ENCODE measurements around the gene MED12L. TPM values are rescaled to one million over a fixed set of nuclear protein-coding genes. Genes with fewer than 3 reads are reported as not detected.
A peak's percentile ranks its signal among the peaks of the same experiment; 100 is the strongest.
"Not testable (repeated sequence)": the region's sequence is repeated elsewhere in the genome, so short reads cannot be mapped to it uniquely, and the experiment has no call there.

The MED12L gene
- total and polyA plus RNA-seq, 2 donors from 2014 or later, result 0.13 to 0.82 TPM

DNA sequence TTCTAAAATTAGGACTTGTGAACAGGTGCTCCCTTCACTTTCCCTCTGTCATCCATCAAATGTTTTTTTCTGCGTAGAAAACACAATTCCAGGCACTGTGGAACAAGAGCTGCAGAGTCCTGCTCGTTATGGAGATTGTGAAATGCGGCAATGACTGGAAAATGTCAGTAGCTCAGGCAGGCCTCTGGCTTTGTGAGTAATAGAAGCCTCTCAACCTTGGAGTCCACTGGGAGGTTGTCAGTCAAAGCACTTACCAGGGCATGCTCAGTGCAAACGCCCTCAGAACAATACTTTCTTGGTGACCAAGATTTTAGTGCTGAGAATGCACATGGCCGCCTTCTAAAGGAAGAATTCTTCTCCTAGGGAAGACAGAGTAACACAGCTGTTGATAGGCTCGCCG, 26.7 kb upstream of the MED12L start:
- H3K27me3 ChIP-seq (ENCODE audit: control insufficient read depth, insufficient read depth, low read length), result no peaks in the 10 kb centered on the region
- no peak overlapping the region for H3K4me3 ChIP-seq (ENCODE audit: low read length in 3 of 3)
- H3K9me3 ChIP-seq (ENCODE audit: control insufficient read depth in 2 of 3, insufficient read depth in 1 of 3, low read length in 3 of 3), result no peaks in the 10 kb centered on the region
- intact Hi-C loops (cut with DNase I), result no loop called here
- no peak overlapping the region for H3K9ac ChIP-seq (ENCODE audit: low read length in 3 of 3)
- TF ChIP-seq, protein P1, sequence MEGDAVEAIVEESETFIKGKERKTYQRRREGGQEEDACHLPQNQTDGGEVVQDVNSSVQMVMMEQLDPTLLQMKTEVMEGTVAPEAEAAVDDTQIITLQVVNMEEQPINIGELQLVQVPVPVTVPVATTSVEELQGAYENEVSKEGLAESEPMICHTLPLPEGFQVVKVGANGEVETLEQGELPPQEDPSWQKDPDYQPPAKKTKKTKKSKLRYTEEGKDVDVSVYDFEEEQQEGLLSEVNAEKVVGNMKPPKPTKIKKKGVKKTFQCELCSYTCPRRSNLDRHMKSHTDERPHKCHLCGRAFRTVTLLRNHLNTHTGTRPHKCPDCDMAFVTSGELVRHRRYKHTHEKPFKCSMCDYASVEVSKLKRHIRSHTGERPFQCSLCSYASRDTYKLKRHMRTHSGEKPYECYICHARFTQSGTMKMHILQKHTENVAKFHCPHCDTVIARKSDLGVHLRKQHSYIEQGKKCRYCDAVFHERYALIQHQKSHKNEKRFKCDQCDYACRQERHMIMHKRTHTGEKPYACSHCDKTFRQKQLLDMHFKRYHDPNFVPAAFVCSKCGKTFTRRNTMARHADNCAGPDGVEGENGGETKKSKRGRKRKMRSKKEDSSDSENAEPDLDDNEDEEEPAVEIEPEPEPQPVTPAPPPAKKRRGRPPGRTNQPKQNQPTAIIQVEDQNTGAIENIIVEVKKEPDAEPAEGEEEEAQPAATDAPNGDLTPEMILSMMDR (IDR thresholded peaks at IDR 0.05; ENCODE audit: borderline replicate concordance, extremely low read depth, insufficient read depth), result no peak
- no peak for DNase-seq
- no peaks in the 10 kb centered on the region for H3K4me1 ChIP-seq (ENCODE audit: control insufficient read depth in 2 of 3, insufficient read depth in 2 of 3, low read depth in 1 of 3, low read length in 3 of 3)
- no peaks in the 10 kb centered on the region for H3K36me3 ChIP-seq (ENCODE audit: control insufficient read depth in 2 of 3, insufficient read depth in 3 of 3, low read length in 3 of 3)
- no peak overlapping the region for H3K27ac ChIP-seq (ENCODE audit: low read depth in 2 of 2, low read length in 2 of 2)
- FAIRE-seq, result no peak

DNA sequence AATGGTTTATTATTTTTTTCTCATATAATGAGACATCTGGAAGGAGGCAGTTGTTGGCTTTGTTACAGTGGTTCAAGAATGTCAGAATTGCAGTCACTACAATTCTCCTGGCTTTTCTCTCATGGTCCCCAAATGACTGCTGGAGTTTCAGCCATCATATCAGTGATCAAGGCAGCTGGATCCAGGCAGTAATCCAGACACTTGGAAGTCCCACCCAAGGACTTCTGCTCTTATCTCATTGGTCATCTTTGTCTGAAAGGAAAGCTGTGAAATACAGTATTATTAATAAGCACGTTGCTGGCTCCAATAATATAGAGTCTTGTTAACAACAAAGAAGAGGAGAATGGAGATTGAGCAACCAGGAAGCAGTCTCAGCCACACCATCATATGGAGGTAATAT, 22.9 kb upstream of the MED12L start:
- H3K27me3 ChIP-seq (ENCODE audit: control insufficient read depth, insufficient read depth, low read length), result no peaks in the 10 kb centered on the region
- no peaks in the 10 kb centered on the region for H3K4me1 ChIP-seq (ENCODE audit: control insufficient read depth in 2 of 3, insufficient read depth in 2 of 3, low read depth in 1 of 3, low read length in 3 of 3)
- no peak overlapping the region for H3K4me3 ChIP-seq (ENCODE audit: low read length in 3 of 3)
- no peaks in the 10 kb centered on the region for H3K9me3 ChIP-seq (ENCODE audit: control insufficient read depth in 2 of 3, insufficient read depth in 1 of 3, low read length in 3 of 3)
- TF ChIP-seq, protein P1 (IDR thresholded peaks at IDR 0.05; ENCODE audit: borderline replicate concordance, extremely low read depth, insufficient read depth), result no peak
- intact Hi-C loops (cut with DNase I), result no loop called here
- no peak for FAIRE-seq
- H3K9ac ChIP-seq (ENCODE audit: low read length in 3 of 3), result no peak overlapping the region
- H3K36me3 ChIP-seq (ENCODE audit: control insufficient read depth in 2 of 3, insufficient read depth in 3 of 3, low read length in 3 of 3), result no peaks in the 10 kb centered on the region
- no peak overlapping the region for H3K27ac ChIP-seq (ENCODE audit: low read depth in 2 of 2, low read length in 2 of 2)
- no peak for DNase-seq

DNA sequence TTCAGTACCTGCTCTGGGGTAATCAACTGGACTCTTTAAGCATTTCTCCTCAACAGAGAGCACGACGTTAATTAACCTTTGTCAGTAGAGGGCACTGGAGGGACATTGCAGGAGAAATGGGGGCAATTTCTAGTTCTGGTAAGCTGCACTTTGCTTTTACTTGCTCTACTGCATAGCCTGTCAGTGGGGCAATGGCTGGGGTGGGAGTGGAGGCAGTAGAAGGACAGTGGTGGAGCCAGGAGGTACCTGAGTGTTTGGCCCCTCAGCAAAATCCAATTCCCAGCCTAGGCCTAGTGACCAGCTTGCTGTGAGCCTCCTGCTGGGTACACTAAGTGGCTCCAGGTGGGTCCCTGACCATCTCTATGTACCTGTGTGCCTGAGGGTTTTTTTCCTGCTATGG, 18.3 kb upstream of the MED12L start:
- DNase-seq (no peak), FAIRE-seq (no peak)
- TF ChIP-seq, protein P1 (IDR thresholded peaks at IDR 0.05; ENCODE audit: borderline replicate concordance, extremely low read depth, insufficient read depth), result peak; percentile 2
- Histone ChIP-seq H3K4me1 (ENCODE audit: control insufficient read depth in 2 of 3, insufficient read depth in 2 of 3, low read depth in 1 of 3, low read length in 3 of 3) (no peaks in the 10 kb centered on the region), H3K36me3 (ENCODE audit: control insufficient read depth in 2 of 3, insufficient read depth in 3 of 3, low read length in 3 of 3) (no peaks in the 10 kb centered on the region), H3K27me3 (ENCODE audit: control insufficient read depth, insufficient read depth, low read length) (no peaks in the 10 kb centered on the region), H3K9me3 (ENCODE audit: control insufficient read depth in 2 of 3, insufficient read depth in 1 of 3, low read length in 3 of 3) (no peaks in the 10 kb centered on the region), H3K27ac (ENCODE audit: low read depth in 2 of 2, low read length in 2 of 2) (no peak overlapping the region), H3K4me3 (ENCODE audit: low read length in 3 of 3) (no peak overlapping the region), H3K9ac (ENCODE audit: low read length in 3 of 3) (no peak overlapping the region)
- intact Hi-C loops (cut with DNase I), result no loop called here

DNA sequence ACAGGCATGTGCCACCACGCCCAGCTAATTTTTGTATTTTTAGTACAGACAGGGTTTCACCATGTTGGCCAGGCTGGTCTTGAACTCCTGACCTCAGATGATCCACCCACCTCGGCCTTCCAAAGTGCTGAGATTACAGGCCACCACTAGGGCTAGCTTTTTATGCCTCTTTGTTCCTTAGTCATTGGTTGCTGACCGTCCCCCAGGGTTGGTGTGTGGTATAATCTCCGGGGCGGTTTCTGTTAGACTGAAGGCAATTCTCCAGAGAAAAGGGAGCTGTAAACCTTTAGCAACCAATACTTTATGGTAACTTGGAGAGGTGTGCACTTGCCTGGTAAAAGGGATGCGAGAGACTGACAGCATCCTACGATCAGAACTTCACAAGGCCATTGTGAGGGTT, 12.6 kb upstream of the MED12L start:
- H3K9ac ChIP-seq (ENCODE audit: low read length in 3 of 3); H3K9me3 ChIP-seq (ENCODE audit: control insufficient read depth in 2 of 3, insufficient read depth in 1 of 3, low read length in 3 of 3); H3K4me3 ChIP-seq (ENCODE audit: low read length in 3 of 3); H3K36me3 ChIP-seq (ENCODE audit: control insufficient read depth in 2 of 3, insufficient read depth in 3 of 3, low read length in 3 of 3); H3K27me3 ChIP-seq (ENCODE audit: control insufficient read depth, insufficient read depth, low read length); FAIRE-seq; DNase-seq; H3K27ac ChIP-seq (ENCODE audit: low read depth in 2 of 2, low read length in 2 of 2); intact Hi-C loops (cut with DNase I); H3K4me1 ChIP-seq (ENCODE audit: control insufficient read depth in 2 of 3, insufficient read depth in 2 of 3, low read depth in 1 of 3, low read length in 3 of 3): not testable (repeated sequence)

All from kidney (tissue), 14 donors.